WERI-Rb-1 (cell line): ENCODE results near the gene MOGAT2.
A peak's percentile ranks its signal among the peaks of the same experiment; 100 is the strongest.

Experiments used
- DNase-seq: peaks from one replicate; pipeline ENCODE4 v3.0.0-alpha.2; 2020
- H3K27ac ChIP-seq: fragments of 250-450 bp; sonication (Bioruptor Pico); 2 replicates; pipeline ENCODE4 v1.5.1; 2020; ENCODE audit warnings: mild to moderate bottlenecking, moderate library complexity
- H3K27me3 ChIP-seq: fragments of 250-450 bp; sonication (Bioruptor Pico); 2 replicates; pipeline ENCODE4 v1.5.1; 2021; ENCODE audit warnings: mild to moderate bottlenecking, low read depth, moderate library complexity; ENCODE audit not compliant: insufficient read depth, severe bottlenecking
- H3K36me3 ChIP-seq: fragments of 250-450 bp; sonication (Bioruptor Pico); 2 replicates; pipeline ENCODE4 v1.5.1; 2020; ENCODE audit warnings: mild to moderate bottlenecking, moderate library complexity
- H3K4me3 ChIP-seq: 2 replicates; pipeline ENCODE4 v1.5.1; 2011; ENCODE audit warnings: low read depth, mild to moderate bottlenecking, control low read depth, low read length
- H3K9me3 ChIP-seq: fragments of 250-450 bp; sonication (Bioruptor Pico); 2 replicates; pipeline ENCODE4 v1.5.1; 2021; ENCODE audit warnings: mild to moderate bottlenecking, moderate library complexity; ENCODE audit not compliant: severe bottlenecking
- CTCF ChIP-seq: IDR thresholded peaks from 2 replicates; pipeline ENCODE4 v1.5.1; 2011; ENCODE audit warnings: low read depth, mild to moderate bottlenecking, control low read depth, inconsistent platforms, low read length

MOGAT2 gene

GRCh38 chr11:75722669-75723042 is 5.0 kb downstream of the MOGAT2 start:
- H3K36me3 ChIP-seq, result no peaks in the 10 kb centered on the region
- H3K9me3 ChIP-seq, result no peaks in the 10 kb centered on the region
- no peak overlapping the region for H3K27ac ChIP-seq
- H3K27me3 ChIP-seq, result no peaks in the 10 kb centered on the region
- TF ChIP-seq CTCF, result no peak
- no peak overlapping the region for H3K4me3 ChIP-seq
- no peak for DNase-seq

GRCh38 chr11:75725547-75726320 is 8.1 kb downstream of the MOGAT2 start:
- Histone ChIP-seq H3K4me3 (no peak overlapping the region), H3K36me3 (no peaks in the 10 kb centered on the region), H3K27me3 (no peaks in the 10 kb centered on the region), H3K9me3 (no peaks in the 10 kb centered on the region), H3K27ac (no peak overlapping the region)
- DNase-seq, result no peak
- no peak for TF ChIP-seq CTCF

GRCh38 chr11:75728992-75729391 is 11.4 kb downstream of the MOGAT2 start:
- Histone ChIP-seq H3K27me3 (no peaks in the 10 kb centered on the region), H3K9me3 (no peaks in the 10 kb centered on the region), H3K36me3 (no peaks in the 10 kb centered on the region), H3K4me3 (no peak overlapping the region), H3K27ac (no peak overlapping the region)
- DNase-seq, result no peak
- TF ChIP-seq CTCF, result no peak

GRCh38 chr11:75731095-75731494 is 13.5 kb downstream of the MOGAT2 start:
- H3K27me3 ChIP-seq, result no peaks in the 10 kb centered on the region
- no peaks in the 10 kb centered on the region for H3K9me3 ChIP-seq
- DNase-seq, result no peak
- H3K36me3 ChIP-seq, result no peaks in the 10 kb centered on the region
- 0 out of 2 replicates have a peak, but pooled peaks have one; percentile 3 for TF ChIP-seq CTCF
- no peak overlapping the region for H3K27ac ChIP-seq
- no peak overlapping the region for H3K4me3 ChIP-seq

- no peaks in the 10 kb centered on the region for H3K9me3 ChIP-seq
- no peak overlapping the region for H3K27ac ChIP-seq
- no peak overlapping the region for H3K4me3 ChIP-seq
- DNase-seq, result no peak
- TF ChIP-seq CTCF, result no peak
- H3K27me3 ChIP-seq, result no peaks in the 10 kb centered on the region
- H3K36me3 ChIP-seq, result no peaks in the 10 kb centered on the region
These were observed 15.4 kb downstream of the MOGAT2 start for GRCh38 chr11:75733071-75733430.
